ENCODE measurements around the gene KCNE1. TPM values are rescaled to one million over a fixed set of nuclear protein-coding genes. Genes with fewer than 3 reads are reported as not detected.
"Not testable (repeated sequence)": the region's sequence is repeated elsewhere in the genome, so short reads cannot be mapped to it uniquely, and the experiment has no call there.

KCNE1 gene
- total RNA-seq, 1 donor from 2014 or later = 0.26 TPM

DNA sequence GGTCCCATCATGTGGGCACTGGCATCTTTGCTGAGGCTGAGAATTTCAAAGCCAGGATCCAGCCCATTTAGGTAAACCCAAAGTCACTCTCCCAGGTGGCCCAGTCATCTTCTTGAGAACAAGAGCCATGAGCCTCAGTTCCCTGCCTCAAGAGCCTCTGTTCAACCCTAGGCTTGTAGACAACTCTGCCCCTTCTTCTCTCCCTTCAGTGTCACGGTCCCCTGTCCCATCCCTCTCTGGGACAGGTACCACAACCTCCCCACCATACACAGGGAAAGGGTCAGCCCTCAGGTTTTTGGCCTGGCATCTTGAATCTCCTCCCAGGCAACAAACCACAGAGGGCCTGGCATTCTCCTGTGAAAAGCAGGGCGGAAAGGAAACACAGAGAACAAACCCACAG is 106.3 kb downstream of the KCNE1 start:
- H3K36me3 ChIP-seq (ENCODE audit: control insufficient read depth, insufficient read depth, low read length); H3K27me3 ChIP-seq (ENCODE audit: control insufficient read depth, insufficient read depth, low read length); H3K4me3 ChIP-seq (ENCODE audit: low read depth, low read length); DNase-seq (ENCODE audit: low read depth): not testable (repeated sequence)
- peak; percentile 99 for FAIRE-seq

DNA sequence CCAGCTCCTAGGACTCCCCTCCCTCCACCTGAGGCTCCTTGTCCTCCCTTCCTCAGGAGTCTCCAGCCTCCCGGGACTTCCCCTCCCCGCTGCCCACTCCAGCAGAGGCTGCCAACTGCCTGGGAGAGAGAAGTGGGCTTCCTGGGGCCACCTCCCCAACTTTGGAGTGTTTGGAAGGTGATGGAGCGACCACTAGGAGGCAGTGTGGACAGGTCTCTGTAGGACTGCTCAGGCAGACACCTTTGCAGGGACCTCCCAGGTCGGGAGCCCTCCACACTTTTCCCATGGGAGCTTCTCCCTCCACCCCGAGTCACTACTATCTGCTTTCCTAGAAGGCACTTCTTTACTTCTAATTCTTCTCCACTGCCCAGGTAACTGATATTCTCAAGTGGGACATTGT is 107.3 kb downstream of the KCNE1 start:
- H3K27me3 ChIP-seq (ENCODE audit: control insufficient read depth, insufficient read depth, low read length); H3K4me3 ChIP-seq (ENCODE audit: low read depth, low read length); FAIRE-seq; H3K36me3 ChIP-seq (ENCODE audit: control insufficient read depth, insufficient read depth, low read length); DNase-seq (ENCODE audit: low read depth): not testable (repeated sequence)

DNA sequence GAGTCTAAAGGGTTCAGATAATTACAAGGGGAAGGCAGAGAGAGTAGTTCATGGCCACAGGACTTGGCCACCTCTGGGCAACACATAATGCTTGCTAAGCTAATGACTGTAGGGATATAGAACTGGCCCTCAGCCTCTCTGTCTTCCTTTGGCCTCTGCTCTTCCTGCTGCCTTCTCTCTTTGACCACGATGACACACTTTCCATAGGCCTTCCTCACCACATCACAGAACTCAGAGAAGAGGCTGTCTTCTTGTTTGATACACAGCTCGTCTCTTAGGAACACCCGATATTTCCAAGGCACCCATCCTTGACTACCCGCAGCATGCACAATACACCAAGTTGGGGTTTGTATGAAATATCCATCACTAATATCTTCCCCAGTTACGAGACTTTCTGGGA is 111.5 kb downstream of the KCNE1 start:
- FAIRE-seq = peak; percentile 76
- H3K4me3 ChIP-seq (ENCODE audit: low read depth, low read length); H3K27me3 ChIP-seq (ENCODE audit: control insufficient read depth, insufficient read depth, low read length); H3K36me3 ChIP-seq (ENCODE audit: control insufficient read depth, insufficient read depth, low read length); DNase-seq (ENCODE audit: low read depth): not testable (repeated sequence)

Other genes with a start within 250 kb of the KCNE1 start
- not detected in 2 replicates for gene KCNE2, start 148.2 kb downstream of the KCNE1 start, total RNA-seq
- 2.9 and 9.7 TPM in 2 replicates for gene SMIM11, start 136.7 kb downstream of the KCNE1 start, total RNA-seq
- 0.79 and 6.8 TPM in 2 replicates for gene SMIM34, start 88.3 kb downstream of the KCNE1 start, total RNA-seq
- 22.1 and 88.8 TPM in 2 replicates for gene RCAN1, start 102.9 kb upstream of the KCNE1 start, total RNA-seq
- gene CLIC6, start 156.8 kb upstream of the KCNE1 start, total RNA-seq = 0.26 TPM in 1 of 2 replicates, not detected in the other

Data from bronchial epithelial cell (primary cell).